Right lung (tissue), 5 donors: Measurements from ENCODE around the gene HBEGF. TPM values are rescaled to one million over a fixed set of nuclear protein-coding genes. Genes with fewer than 3 reads are reported as not detected.
"Not testable (repeated sequence)": the region's sequence is repeated elsewhere in the genome, so short reads cannot be mapped to it uniquely, and the experiment has no call there.

ENCODE experiments used
- DNase-seq, 2 donors: peaks; one replicate each; pipeline ENCODE4 v3.0.0-alpha.2; 2013
- polyA plus RNA-seq, 5 donors: library from polyadenylated mRNA; unstranded; fragments of 120-200 nt; gene quantifications; one replicate each; pipeline versions ENCODE4 v1.2.1 to v1.2.3, GENCODE V29; 2013; ENCODE audit warnings: inconsistent platforms in 1 of 5, low replicate concordance in 1 of 5; ENCODE audit not compliant: insufficient read length in 5 of 5, insufficient read depth in 1 of 5

Gene HBEGF
- polyA plus RNA-seq, 5 donors, result 5.7 to 9.6 (median 7.6) TPM

DNA sequence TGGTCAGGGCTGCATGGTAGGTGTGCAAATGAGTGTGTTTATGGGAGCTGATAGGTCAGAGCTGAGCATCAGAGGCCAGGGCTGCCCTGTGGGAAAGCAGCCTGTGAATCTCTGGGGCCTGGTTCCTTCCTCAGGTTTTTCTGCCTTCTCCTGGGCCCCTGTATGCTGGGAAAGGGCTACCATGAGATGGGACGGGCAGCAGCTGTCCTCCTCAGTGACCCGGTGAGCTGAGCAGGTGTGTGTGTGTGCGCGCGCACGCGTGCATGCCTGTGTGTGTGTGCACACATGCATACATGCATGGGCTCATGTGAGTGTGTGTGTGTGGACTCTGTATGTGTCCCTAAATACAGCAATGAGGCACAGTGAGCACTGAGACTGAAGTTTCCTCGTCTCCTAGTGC lies 15.9 kb upstream of the HBEGF start:
- DNase-seq, result no peak

DNA sequence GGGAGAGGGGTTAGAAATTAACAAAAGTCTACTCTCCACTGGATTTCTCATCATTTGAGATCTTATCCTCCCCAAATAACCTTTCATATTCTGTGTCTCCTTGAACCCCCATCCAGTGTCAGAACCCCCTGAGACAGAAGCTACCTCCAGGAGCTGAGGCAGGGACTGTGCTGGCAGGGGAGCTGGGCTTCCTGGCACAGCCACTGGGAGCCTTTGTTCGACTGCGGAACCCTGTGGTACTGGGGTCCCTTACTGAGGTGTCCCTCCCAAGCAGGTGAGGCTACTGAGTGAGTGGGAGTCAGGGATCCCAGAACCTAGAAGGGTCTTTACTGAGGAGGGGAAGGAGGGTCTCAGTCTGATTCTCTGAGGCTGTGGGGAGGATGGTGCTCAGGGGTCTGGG lies 15.5 kb upstream of the HBEGF start:
- no peak for DNase-seq

DNA sequence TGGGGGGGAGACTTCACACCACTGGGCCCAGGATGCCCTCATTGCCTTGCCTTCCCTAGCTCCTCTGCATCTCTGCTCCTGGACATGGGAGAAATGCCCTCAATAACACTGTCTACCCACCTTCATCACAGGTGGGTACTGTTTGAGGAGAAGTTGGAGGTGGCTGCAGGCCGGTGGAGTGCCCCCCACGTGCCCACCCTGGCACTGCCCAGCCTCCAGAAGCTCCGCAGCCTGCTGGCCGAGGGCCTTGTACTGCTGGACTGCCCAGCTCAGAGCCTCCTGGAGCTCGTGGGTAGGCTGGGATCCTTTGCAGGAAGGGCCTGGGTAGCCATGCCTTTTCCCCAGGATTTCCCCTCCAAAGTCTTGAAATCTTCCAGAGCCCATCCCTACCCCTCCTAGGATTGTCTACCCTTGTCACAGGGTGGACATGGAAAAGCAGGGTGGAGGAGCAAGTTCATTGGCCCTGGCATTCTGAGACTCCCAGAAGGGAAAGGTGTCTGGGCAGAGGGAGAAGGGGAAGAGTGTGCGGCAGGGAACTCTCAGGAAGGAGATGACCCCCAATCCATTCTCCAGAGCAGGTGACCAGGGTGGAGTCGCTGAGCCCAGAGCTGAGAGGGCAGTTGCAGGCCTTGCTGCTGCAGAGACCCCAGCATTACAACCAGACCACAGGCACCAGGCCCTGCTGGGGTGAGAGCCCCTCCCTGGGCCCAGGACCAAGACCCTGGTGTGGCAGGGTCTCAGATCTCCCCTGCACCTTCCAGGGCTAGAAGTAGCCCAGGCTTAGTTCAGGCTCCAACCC lies 14.5 kb upstream of the HBEGF start:
- DNase-seq, result no peak

DNA sequence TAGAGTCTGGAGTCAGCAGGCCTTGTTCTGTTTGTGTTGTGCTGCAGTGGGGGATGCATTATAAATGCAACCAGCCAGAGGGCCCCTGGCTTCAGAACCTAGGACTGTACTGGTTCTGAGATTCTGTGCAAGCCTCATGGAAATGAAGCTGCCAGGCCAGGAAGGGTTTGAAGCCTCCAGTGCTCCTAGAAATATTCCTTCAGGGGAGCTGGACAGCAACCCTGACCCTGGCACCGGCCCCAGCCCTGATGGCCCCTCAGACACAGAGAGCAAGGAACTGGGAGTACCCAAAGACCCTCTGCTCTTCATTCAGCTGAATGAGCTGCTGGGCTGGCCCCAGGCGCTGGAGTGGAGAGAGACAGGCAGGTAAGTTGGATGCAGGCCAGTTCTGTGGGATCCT lies 13.7 kb upstream of the HBEGF start, which contains the start of gene SLC4A9:
SLC4A9 (plus strand) TSS at position 94 of the 400 bp plus-strand sequence; CDS start at position 137, 43 bp downstream.
- DNase-seq, result no peak

DNA sequence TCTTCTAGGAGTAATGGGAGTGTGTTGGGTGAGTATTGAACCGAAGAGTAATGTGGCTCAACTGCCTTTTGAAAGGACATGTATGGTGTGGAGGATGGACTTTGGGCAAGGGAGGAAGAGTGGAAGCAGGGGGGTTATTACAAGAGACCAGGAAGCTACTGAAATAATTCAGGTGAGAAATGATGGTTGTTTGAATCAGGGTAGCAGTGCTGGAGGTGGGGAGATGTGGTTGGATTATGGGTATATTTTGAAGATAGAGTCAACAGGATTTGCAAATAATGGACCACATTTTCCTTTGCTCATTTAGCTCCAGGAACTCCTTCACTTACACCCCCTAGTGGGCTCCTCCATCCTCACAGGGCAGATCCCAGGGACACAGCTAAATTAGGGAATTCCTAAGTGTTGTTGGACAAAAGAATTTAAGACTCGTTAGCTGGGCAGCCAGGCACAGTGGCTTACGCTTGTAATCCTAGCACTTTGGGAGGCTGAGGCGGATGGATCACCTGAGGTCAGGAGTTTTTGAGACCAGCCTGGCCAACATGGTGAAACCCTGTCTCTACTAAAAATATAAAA lies 12.4 kb upstream of the HBEGF start:
- DNase-seq, result no peak

DNA sequence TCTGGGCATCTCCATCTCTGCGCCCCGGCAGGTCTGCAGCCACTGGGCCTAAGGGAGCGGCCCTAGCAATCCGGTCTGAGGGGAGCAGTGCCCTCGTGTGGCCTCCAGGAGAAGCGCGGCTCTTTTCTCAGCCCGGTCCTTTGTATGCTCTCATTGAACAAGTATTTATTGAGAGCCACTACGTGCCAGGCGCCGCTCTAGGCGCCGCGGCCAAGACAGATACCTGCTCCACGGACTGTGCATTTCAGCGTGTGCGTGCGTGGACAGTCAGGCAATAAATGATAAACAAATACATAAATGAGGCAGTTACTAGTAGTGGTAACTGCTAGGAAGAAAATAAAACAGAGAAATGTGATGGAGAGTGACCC lies 11.3 kb upstream of the HBEGF start:
- DNase-seq, result peak; percentile 70 to 77

DNA sequence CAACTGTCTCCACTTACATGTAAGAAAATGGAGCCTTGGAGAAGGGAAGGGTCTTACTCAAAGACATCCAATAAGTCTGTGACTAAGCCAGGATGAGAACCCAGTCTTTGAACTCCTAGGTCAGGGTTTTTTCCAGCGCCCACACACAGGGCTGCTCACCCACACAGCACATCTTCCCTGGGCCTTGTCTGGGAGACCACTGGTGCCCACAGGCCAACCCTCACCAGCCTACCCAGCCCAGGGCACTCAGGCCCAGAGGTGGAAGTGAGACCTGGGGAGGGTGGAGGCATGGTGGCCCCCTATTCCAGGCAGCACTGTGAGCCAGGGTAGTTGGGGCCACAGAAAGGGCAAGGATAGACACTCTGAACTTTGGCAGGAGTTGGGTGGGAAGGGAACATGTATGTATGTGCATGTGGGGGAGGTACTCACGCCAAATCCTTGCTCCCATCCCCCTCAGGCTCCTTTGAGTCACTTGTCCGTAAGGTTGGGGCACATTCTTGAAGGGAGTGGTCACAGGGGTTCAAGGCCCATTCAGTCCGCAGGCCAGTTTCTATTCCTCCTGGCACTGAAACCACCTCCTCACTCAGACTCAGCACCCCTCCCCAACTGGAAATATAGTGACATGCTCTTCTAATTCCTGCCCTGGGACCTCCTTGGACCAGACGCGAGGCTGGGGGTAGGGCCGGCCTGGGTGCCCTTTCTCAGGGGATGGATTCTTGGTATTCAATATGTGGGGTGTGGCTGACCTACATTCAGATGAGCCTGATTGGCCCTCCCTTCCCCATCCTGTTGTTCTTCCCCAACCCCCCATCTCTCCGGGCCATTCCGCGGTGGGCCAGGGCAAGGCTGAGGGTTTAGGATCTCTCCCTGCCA lies 10.7 kb upstream of the HBEGF start:
- no peak for DNase-seq

DNA sequence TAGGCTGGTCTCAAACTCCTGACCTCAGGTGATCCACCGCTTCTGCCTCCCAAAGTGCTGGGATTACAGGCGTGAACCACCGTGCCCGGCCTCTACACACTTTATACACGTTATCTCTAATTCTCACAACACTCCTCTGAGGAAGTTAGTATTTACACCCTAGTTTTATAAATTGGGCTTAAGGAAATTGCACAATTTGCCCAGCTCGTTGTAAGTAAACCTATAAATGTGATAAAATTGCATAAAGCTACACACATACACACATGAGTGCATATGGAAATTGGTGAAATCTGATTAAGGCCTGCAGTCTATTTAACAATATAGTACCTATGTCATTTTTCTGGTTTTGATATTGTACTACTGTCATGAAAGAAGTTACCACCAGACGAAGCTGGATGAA lies 9.1 kb upstream of the HBEGF start:
- DNase-seq, result no peak

DNA sequence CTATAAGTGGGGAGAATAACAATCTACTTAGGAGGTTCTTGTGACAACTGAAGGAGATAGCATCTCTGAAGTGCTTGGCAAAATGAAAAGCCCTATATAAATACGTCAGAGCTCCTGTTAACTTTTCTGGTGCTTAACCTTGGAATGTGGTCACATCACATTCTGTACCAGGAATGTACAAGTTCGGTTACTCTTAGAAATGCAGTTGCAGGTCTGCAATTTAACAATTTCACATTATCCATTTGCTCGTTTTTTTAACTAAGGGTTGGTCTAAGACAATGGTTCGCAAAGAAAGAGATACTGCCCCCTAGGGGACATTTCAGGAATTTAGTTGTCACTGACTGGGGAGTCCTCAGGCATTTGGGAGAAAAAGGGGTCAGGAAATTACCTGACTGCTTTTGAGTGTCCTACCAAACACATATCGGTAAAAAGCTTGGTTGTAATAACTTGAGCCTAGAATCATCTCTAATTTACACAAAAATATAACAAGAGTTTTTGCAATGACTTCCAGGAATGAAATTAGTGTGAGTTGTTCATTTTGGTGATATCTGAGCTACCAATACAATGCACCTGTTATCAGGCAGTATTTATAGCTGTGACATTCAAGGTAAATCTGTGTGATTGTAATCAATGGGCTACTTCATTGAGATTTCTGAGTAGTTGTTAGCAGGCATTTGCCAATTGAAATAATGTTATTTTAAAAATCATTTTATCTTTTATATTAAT lies 5.4 kb upstream of the HBEGF start:
- peak in 1 of 2 donors; percentile 67 for DNase-seq

DNA sequence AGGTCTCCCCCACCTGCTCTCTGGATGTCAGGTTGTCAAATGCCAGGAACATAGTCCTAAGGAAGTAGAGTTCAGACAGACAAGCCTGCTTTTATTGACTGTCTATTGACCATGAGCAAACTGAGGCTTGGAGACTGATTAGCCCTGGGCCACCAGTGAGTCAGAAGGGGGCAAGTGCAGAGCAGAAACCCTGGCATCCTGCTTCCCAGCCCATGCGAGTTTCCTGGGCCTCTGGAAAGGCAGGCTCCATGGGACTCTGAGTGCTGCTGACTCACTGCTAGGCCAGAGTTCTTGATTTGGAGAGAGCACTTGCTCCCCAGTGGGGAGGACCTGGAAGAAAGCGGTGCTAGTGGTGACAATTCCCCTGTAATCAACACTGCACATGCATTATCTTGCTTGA lies 2.8 kb upstream of the HBEGF start:
- no peak for DNase-seq

DNA sequence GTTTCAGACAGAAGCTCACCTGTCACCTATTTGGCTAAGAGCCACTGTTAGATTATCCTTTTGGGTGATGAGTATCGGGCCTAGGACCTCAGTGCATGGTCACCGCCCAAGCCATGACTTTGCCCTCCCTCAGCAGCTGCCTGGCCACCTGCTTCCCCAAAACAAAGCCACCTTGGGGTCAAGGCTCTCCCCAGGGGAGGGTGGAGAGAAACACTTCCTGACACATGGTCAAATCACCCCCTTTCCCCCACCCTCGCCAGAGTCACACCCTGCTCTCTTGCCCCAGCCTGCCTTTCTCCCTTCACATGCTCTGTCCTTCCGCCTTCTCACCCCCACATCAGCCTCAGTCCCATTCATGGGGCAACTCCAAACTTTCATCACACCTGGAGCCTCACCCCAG lies 1.7 kb upstream of the HBEGF start:
- no peak for DNase-seq

DNA sequence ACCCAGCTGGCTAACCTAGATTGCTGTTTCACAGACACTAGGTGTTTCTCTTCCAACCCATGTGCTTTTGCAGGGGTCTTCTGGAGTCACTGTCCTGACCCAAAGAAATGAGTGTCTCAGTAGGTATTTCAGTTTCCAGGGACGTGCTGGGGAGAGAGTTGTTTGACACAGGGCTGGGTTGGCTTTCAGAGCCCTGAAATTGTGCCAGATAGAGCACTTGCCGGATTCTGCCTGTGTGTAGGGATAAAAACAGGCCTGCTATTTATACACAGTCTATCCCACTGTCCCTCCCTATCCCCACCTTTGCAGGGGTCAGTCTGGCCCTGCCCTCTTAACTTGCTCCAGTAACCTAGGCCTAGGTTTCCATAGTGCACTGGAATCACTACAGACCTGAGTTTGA lies 957 bp upstream of the HBEGF start:
- DNase-seq, result no peak

DNA sequence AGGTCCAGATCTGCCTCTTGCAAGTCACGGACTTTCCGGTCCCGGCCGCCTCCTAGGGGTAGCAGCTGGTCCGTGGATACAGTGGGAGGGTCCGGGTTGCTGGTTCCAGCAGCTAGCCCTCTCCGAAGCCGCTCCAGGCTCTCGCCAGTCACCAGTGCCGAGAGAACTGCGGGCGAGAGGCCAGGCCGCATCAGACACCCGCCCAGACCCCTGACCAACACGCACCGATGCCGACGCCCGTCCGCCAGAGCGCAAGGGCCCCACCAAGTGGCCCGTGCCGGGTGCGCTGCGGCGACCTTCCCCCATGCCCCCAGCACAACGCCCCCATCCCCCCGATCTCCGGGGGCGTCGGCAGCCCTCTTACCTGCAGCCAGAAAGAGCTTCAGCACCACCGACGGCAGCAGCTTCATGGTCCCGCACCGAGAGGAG lies 470 bp downstream of the HBEGF start:
- DNase-seq, result peak in 1 of 2 donors; percentile 43

DNA sequence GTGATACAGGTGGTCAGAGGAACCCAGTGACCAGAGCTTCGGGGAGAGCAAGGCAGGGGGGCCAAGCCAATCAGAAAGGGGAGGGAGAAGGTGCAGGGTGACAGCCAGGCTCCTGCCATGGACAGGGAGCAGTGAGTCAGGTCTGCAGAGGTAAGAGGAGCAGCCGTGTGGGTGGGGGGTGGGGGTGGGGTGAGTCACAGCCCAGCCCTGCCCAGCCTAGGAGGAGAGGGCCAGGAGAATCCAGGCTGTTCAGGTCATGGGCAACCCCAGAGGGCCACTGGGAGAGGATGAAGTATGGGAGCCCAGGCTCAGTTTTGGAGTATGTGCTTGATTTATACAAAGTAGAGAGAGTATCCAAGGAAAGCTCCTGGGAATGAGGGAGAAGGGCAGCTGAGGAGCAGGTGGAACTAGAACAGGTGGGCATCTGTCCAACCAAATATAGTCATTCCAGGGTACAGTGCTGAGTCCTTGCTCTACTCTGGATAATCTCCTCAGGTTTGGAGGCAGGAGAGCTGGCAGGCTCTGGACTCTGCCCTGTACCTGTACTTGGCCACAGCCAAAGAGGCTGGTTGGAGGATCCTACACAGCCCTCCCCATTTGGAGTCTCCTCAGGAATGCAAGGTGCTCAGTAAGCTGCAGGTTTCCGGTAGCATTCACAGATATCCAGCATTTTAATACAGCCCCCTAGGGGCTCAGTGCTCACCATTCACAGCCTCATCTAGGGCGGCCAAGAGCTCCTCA lies 1.6 kb downstream of the HBEGF start:
- DNase-seq, result no peak

DNA sequence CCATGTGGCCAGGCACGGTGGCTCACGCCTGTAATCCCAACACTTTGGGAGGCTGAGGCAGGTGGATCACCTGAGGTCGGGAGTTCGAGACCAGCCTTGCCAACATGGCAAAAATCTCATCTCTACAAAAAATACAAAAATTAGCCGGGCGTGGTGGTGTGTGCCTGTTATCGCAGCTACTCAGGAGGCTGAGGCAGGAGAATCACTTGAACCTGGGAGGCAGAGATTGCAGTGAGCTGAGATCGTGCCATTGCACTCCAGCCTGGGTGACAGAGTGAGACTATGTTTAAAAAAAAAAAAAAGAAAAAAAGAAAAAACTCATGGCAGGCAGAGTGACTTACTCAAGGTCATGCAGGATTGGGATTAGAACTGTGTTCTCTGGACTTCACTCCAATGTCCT lies 2.6 kb downstream of the HBEGF start:
- not testable (repeated sequence) for DNase-seq

DNA sequence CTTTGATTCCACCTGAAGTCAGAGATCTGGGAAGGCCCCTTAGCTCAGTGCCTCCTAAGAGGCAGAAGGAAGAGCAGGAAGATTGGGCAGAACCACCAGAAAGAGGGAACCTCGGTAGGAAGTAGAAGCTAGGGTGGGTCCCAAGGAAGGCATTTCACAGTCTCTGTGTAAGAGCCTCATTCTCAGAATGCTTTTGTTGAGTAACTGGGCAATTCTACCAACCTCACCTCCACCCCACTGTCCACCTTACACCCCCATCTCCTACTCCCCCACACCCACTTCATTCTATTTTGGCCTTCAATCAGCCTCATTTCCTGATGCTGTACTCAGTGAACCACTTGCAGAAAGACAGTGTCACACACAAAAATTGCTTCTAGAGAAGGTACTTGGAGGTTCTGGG lies 3.5 kb downstream of the HBEGF start:
- DNase-seq, result no peak

DNA sequence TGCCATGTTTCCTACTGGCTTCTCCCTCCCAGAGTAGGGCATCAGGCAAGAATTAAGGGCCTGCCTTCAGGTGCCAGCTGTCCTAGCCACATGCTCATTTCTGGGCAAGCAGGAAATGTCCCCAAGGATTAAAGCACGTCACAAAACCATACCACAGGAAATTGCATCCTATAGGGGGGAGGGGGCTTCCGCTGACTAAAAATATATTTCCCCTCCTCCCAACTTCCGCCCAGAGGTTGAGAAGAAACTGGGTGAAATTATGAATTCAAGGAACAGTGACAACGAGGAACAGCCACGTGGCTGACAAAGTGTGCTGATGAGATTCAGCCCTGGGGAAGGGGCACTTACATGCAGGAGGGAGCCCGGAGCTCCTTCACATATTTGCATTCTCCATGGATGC lies 4.1 kb downstream of the HBEGF start:
- no peak for DNase-seq

DNA sequence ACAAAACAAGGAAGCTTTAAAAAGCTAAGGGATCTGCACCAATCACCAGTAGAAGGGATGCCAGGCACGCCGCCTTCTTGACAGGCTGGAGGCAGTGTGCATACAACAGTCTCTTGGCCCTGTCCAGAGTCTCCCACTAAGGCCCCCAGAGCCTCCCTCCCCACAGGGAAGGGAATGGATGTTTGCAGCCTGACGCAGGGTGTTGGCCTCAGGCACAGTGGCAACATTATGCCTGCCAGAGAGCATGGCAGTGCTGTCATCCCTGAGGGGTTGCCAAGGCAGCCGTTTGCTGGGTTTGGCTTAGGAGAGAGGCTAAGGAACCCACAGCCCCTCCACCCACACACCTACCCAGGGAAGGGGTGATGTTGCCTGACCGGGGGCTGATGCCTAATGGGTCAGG lies 4.8 kb downstream of the HBEGF start:
- DNase-seq, result no peak

DNA sequence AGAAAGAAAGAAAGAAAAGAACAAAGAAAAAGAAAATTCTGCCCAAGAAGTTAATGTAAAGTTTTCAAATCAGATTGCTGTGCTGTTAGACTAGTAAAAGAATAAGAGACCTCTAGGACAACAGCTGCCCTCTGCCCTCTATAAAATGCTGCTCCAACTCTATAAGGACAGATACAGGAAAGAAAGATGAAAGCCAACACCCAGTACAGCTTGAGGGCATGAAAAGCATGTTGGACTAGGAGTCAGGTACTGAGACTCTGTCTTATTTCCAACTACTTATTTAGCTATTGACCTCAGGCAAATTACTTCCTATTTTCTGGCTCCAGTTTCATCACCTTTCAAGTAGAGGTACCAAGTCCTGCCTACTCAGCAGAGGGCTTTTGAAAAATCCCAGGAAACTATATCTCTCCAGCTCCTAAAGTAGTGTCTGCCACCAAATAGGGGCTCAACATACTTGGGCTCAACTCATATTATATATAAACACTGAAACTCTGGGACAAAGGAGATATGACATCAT lies 5.7 kb downstream of the HBEGF start:
- no peak for DNase-seq

DNA sequence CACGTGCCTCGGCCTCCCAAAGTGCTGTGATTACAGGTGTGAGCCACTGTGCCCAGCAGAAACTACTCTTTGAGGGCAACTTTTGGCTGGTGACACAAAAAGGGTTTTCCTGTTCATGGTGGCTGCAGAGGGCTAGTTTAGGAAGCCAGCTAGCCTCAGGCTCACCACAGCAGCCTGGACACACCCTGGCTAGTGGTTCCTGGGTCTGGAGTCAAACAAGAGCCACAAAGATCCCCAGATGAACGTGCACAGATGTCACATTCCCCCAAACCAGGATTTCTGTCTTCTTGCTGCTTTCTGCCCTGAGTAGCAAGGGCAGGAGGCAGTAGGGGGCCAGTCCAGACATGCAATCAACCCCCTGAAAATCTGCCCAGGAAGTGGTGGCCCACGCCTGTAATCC lies 6.8 kb downstream of the HBEGF start:
- DNase-seq, result no peak

DNA sequence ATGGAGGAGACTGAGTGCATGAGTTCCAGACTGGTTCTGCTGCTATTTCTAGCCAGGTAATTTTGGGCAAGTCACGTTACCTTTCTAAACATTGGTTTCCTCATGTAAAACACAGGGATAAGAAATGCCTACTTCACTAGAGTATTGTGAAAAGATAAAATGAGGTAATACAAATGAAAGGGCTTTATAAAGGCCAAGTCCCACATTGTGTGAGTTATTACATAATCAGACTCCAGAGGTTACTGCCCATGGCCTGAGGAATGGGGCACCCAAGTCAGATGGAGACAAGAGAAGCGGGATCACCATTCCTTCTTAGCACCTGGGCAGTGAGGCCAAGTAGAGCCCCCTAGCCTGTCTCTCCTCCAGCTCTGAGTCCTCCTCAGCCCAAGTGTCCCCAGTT lies 7.5 kb downstream of the HBEGF start:
- no peak for DNase-seq
